Testis (tissue), 2 donors: Measurements from ENCODE around the gene NAXD.

ENCODE experiments used
- CTCF ChIP-seq, 3 experiments: fragments of 450-650 bp in 2 of 3; fragments of 200-600 bp in 1 of 3; sonication (generic) in 1 of 3; IDR thresholded peaks; one replicate each; pipeline ENCODE4 v1.5.1; 2016 to 2019; ENCODE audit warnings: antibody characterized with exemption in 3 of 3, mild to moderate bottlenecking in 2 of 3, moderate library complexity in 1 of 3
- POLR2A ChIP-seq: fragments of 450-650 bp; IDR thresholded peaks from one replicate; pipeline ENCODE4 v1.6.1; 2017; ENCODE audit warnings: antibody characterized with exemption, mild to moderate bottlenecking, moderate library complexity

DNA sequence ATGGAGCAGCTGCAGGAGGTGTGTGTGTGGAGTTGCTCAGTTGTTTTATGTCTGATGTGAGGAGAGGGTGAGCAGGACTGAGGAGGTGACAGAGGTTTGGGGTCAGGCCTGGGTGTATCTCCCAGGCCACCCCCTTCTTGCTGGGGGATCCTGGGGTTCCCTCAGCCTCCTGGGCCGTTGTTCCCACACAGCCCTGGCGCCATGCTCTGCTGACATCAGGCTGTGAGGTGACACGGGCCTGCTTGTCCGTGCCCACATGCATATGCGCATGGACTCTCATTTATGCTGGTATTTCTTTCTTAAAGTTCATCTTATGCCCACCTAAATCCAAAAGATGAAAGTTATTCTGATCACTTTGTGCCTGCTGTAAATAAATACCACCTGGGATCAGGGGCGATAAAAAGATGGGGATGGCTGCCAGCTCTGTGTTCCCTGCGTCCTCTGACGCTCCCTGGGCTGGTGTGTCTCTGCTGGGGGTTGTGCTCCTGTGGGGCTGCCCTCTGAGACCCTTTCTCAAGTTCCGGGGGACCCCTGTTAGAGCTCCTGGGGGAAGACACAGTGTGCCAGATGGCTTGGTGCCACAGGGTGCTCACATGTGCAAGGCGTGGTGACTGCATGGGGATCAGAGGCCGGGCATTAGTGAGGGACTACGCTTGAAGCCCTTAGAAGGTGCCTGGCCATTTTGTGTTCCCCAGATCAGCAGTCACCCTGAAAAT lies 12.6 kb downstream of the NAXD start:
- no peak for TF ChIP-seq CTCF (IDR thresholded peaks at IDR 0.05)
- no peak for TF ChIP-seq POLR2A
